GM10266 (cell line): ENCODE measurements around the gene NLRC3.
"Not testable (repeated sequence)": the region's sequence is repeated elsewhere in the genome, so short reads cannot be mapped to it uniquely, and the experiment has no call there.

ENCODE experiments used
- DNase-seq: peaks from one replicate; pipeline ENCODE4 v3.0.0; 2012; ENCODE audit errors: extremely low spot score
- CTCF ChIP-seq: IDR thresholded peaks from 2 replicates; pipeline ENCODE4 v1.5.1; 2012; ENCODE audit warnings: mild to moderate bottlenecking, low read depth; ENCODE audit not compliant: control insufficient read depth, insufficient read depth; ENCODE audit errors: missing control alignments

The NLRC3 gene

DNA sequence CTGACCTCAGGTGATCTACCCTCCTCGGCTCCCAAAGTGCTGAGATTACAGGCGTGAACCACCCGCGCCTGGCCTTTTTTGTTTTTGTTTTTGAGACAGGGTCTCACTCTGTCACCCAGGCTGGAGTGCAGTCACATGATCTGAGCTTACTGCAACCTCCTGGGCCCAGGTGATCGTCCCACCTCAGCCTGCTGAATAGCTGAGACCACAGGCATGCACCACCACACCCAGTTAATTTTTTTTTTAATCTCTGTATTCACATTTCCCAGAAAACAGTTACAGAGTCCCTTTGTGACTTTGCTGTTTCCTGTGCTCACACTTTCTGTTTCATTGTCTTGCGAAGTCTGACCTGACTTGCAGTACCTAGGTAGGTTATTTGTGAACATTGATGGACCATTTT lies 73.7 kb downstream of the NLRC3 start:
- no peak for DNase-seq
- TF ChIP-seq CTCF: no peak

DNA sequence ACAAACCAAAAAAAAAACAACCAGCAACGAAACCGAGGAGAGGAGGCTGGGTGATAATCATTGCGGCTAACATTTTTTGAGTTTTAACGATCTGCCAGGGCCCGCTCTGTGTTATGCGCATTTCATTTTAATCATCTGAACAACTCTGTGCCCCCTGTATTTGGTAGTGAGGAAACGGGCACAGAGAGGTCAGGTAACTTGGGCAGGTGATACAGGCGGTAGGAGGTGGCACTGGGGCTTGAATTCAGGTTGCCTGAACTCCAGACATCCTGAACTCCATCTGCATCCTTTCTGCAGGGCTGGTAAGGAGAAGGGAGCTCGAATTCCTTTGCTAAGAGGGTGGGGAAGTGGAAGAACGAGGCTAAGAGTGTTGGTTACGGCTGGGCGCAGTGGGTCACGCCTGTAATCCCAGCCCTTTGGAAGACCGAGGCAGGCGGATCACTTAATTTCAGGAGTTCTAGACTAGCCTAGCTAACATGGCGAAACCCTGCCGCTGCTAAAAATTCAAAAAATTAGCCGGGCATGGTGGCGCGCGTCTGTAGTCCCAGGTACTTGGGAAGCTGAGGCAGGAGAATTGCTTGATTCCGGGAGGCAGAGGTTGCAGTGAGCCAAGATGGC lies 75.3 kb downstream of the NLRC3 start:
- TF ChIP-seq CTCF: no peak
- DNase-seq: no peak

GRCh38 chr16:3501412-3501761 lies 75.8 kb downstream of the NLRC3 start:
- DNase-seq: not testable (repeated sequence)

GRCh38 chr16:3498988-3499387 lies 78.2 kb downstream of the NLRC3 start:
- no peak for TF ChIP-seq CTCF
- no peak for DNase-seq

DNA sequence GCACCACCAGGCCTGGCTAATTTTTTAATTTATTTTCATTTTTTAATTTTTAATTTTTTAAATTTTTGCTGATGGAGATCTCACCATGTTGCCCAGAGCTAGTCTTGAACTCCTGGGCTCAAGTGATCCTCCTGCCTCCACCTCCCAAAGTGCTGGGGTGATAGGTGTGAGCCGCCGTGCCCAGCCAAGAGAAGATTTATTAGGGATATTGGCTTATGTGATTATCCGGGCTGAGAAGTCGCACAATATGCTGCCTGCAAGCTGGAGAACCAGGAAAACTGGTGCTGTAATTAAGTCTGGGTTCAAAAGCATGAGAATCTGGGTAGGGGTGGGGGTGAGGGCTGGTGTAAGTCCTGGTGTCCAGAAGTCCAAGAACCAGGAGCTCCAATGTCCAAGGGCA lies 79.4 kb downstream of the NLRC3 start:
- DNase-seq: no peak
- no peak for TF ChIP-seq CTCF

- DNase-seq: no peak
- TF ChIP-seq CTCF: no peak
Measured at GRCh38 chr16:3496386-3496785, 80.8 kb downstream of the NLRC3 start.

GRCh38 chr16:3495176-3495575 lies 82.0 kb downstream of the NLRC3 start, which contains the start of gene C16orf90:
Gene C16orf90, minus strand, starts transcription at chr16:3495489. Its CDS starts 68 bp downstream, at chr16:3495421.
- no peak for DNase-seq
- no peak for TF ChIP-seq CTCF

DNA sequence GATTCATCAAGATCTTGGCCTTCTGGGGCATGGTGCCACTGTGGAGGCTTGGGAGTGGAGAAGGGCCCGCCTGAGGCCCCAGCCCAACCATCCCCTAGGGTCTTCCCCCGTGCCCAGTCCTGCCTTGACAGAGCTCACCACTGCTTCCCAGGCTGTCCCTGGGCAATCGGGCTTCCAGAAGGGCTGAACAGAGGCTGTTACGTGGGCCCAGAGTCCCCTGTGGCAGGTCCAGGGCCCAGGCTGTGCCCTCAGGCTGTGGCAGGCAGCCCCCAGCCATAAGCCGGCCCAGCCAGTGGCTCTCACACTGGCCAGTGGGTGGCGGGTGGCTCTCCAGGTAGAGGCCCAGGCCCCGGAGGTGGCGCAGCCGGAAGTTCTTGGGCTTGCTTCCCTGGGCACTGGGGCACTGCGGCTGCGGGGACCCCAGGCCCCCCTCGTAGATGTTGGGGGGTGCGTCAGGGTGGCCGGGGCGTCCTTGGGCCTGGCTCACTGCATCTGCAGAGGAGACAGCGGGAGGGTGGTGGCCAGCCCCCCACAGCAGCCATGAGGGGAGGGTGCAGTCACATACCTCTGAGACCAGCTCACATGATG lies 82.7 kb downstream of the NLRC3 start:
- no peak for TF ChIP-seq CTCF
- DNase-seq: no peak
